Stimulated activated CD4-positive, alpha-beta T cell treated with anti-CD3 and anti-CD28 coated beads, Interleukin-4, amount 100 ng/mL, for 48 hours (primary cell): ENCODE data around the gene KRTAP19-4.
"Not testable (repeated sequence)": the region's sequence is repeated elsewhere in the genome, so short reads cannot be mapped to it uniquely, and the experiment has no call there.

Experiments used
- DNase-seq, 2 donors: peaks; one replicate each; pipeline ENCODE4 v3.0.0-alpha.2; 2020; ENCODE audit warnings: low read depth in 2 of 2

KRTAP19-4 gene

GRCh38 chr21:30497065-30497464, at the start of gene KRTAP19-4:
KRTAP19-4 (minus strand) TSS chr21:30497165; CDS start chr21:30497110, 55 bp downstream.
- DNase-seq: no peak

DNA sequence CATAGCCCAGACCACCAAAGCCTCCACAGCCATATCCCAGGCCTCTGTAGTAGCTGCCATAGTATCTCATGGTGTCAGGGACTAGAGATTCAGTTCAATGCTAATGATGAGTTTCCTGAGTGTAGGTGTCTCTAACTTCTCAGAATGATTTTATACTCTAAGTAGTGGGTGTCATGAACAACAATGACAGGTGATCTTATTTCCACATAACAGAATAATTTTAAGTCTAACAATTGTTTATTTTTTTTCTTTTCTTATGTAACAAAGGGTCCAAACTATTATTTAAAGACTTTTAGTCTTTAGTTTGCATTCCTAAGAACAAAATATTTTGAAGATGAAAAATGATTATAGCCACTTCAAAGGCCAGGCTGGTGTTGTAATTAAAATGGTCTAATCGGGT, 44.8 kb upstream of the KRTAP19-4 start, which contains the start of gene KRTAP19-6:
Gene KRTAP19-6, minus strand, starts transcription at position 101 of the 400 bp plus-strand sequence. Its CDS starts 31 bp downstream, at position 70.
- no peak for DNase-seq

GRCh38 chr21:30518876-30519275, 21.9 kb upstream of the KRTAP19-4 start:
- DNase-seq: no peak

- DNase-seq: no peak
Measured at GRCh38 chr21:30515681-30516080, 18.7 kb upstream of the KRTAP19-4 start.

DNA sequence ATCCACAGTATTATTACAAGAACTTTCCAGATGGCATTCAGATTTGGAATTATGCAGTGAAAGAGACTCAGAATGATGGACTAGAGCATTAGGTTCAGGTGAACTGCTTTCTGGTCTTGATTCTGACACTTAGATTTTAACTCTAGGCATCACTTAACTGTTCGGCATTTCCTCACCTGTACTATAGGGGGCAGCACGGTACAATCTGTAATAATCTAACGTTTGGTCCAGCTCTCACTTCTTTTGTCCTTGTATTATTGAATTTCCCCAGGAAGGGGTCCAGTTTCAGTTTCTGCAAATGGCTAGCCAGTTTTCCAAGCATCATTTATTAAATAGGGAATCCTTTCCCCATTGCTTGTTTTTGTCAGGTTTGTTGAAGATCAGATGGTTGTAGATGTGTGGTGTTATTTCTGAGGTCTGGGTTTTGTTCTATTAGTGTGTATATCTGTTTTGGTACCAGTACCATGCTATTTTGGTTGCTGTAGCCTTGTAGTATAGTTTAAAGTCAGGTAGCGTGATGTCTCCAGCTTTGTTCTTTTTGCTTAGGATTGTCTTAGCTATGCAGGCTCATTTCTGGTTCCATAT, 8.7 kb upstream of the KRTAP19-4 start:
- DNase-seq: not testable (repeated sequence)

DNA sequence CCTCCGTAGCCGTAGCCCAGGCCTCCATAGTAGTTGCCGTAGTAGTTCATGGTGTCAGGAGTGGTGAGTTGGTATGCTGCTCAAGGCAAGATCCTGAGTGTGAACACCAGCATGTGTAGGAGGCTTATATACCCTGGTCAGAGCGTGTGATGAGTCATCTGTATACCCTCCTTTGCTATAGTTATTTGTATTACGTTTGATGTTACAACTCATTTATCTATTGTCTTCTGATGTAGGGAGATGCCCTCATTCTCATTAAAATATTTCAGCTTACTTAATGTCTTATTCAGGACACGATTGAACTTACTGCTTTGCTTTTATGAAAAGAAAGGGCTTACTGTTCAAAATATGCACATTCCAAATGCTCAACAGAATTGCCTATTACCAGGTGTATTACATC, 5.1 kb upstream of the KRTAP19-4 start, which contains the start of gene KRTAP19-5:
Gene KRTAP19-5, minus strand, starts transcription at position 101 of the 400 bp plus-strand sequence. Its CDS starts 51 bp downstream, at position 50.
- no peak for DNase-seq

DNA sequence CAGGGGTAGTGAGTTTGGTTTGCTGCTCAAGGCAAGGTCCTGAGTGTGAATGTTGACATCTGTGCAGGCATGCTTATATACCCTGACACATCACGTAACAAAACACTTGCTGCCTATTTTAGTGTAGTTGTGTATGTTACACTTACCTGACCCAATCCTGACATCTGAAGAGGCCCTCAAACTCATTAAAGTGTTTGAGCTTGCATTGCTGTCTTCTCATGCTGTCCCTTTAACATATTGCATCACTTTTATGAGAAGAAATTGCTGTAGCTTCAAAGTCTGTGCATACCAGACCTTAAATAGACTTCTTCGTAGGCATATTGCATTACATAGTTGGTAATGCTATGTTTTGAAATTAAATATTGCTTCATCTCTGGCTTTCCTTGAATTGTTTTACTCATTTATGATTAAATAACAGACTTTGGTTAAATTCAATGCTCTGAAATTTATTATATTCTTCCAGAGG, 5.0 kb downstream of the KRTAP19-4 start, which contains the start of gene KRTAP19-3:
Gene KRTAP19-3, minus strand, starts transcription at position 51 of the 466 bp plus-strand sequence. CDS start 56 bp downstream, outside the sequence.
- no peak for DNase-seq

DNA sequence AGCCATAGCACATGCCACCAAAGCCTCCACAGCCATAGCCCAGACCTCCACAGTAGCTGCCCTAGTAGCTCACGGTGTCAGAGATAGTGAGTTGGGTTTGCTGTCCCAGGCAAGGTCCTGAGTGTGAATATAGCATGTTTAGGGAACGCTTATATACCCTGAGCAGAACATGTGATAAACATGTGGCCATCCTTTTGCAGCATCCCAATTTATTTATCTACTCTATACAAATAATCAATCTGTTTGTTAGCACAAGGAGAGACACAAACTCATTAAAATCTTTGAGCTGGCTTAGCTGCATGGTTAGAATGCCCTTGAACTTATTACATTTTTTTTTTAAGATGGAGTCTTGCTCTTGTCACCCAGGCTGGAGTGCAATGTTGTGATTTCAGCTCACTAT, 9.6 kb downstream of the KRTAP19-4 start, which contains the start of gene KRTAP19-2:
Gene KRTAP19-2, minus strand, starts transcription at position 101 of the 400 bp plus-strand sequence. Its CDS starts 88 bp downstream, at position 13.
- DNase-seq: no peak

GRCh38 chr21:30486180-30486579, 10.8 kb downstream of the KRTAP19-4 start:
- DNase-seq: no peak

DNA sequence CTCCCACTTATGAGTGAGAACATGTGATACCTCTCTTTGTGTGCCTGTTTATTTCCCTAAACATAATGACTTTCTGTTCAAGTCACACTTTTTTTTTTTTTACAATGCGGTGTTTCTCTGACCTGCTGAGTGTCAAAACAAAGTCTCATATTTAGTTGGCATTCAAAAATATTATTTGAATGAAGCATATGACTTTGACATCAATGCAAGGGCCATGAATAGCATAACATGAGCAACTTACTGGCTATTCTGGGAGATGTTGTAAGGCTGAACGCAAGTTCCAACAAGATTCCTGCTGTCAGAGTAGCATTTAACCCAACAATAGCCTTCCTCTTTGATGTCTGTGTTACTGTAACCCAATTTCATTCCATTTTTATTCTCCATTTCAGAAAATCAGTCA, 14.8 kb downstream of the KRTAP19-4 start:
- DNase-seq: no peak

- no peak for DNase-seq
Measured at GRCh38 chr21:30480145-30480544, 16.8 kb downstream of the KRTAP19-4 start, which contains the start of gene KRTAP19-1. KRTAP19-1 (minus strand) TSS chr21:30480367; CDS start chr21:30480317, 50 bp downstream.

GRCh38 chr21:30479259-30479658, 17.7 kb downstream of the KRTAP19-4 start:
- DNase-seq: no peak

DNA sequence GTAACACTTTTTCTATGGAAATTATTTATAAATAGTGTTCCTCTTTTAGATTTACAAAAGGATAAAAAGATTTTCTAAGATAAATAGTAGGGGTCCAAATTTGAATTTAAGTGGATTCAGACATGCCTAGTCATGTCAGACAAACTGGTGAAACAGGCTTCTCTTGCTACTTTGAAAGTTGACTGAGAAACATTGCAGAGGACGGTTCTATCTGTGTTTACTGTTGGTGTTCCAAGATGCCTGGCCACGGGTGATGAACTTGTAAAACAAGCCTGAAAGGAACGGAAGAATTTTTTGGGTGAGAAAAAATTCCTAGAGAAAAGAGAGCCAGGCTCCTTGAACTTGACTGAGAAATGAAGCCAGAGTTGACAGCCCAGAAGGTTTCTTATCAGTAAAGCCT, 19.0 kb downstream of the KRTAP19-4 start:
- no peak for DNase-seq

DNA sequence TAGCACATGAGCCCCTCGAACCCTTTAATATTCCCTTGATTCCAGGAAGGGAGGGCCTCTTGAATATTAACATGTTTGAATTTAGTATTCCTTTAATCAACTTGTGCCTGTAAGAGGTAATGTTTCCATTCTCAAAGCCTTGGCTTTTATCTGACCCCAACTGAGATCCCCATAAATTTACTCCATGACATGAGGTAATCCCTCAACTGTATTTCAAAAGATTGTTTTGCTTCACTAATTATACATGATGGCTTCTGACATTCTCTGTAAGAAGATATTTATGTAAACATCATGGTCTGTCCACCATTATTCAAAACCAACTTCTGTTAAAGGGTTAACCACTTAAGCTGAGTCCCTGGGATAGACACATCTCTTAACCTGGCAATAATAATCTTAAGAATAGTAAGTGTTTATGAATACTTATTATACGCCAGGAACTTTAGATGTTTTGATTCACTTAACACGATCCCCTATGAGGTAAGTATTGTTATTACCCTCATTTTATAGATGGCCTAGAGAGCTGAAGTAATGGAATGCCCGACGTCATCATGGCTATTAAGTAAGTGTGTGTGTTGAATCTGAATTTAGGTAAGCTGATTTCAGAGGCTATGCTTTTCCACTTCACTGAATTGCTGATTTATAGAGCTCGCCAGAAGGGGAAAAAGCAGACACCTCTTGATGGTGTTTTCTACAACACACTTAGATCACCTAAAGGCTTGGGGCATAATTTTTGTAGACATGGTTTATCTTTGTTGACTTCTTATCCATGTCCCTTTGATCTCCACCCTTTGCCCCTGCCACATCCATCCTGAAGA, 27.9 kb downstream of the KRTAP19-4 start:
- no peak for DNase-seq

- DNase-seq: no peak
Measured at GRCh38 chr21:30463713-30464112, 33.3 kb downstream of the KRTAP19-4 start.

- DNase-seq: no peak
Measured at GRCh38 chr21:30448514-30448913, 48.5 kb downstream of the KRTAP19-4 start.

GRCh38 chr21:30447056-30447455, 49.9 kb downstream of the KRTAP19-4 start:
- DNase-seq: no peak
